A673 (cell line): ENCODE results near the gene FERMT3. TPM values are rescaled to one million over a fixed set of nuclear protein-coding genes. Genes with fewer than 3 reads are reported as not detected.
A peak's percentile ranks its signal among the peaks of the same experiment; 100 is the strongest.

Source experiments
- BruUV-seq: library from RNA; stranded (reverse); fragments of 400-500 nt; replicated peaks from 2 replicates; lab custom pipeline; 2021; lab: Mats Ljungman, UMichigan
- CTCF ChIA-PET: fragments of 300-600 bp; sonication (Branson Sonifier 250); formaldehyde crosslinking; loops from one replicate; lab custom pipeline; 2022; ENCODE audit warnings: antibody characterized with exemption; lab: Charles Lee
- POLR2A ChIA-PET: fragments of 300-600 bp; sonication (Branson Sonifier 250); formaldehyde crosslinking; loops from one replicate; lab custom pipeline; 2022; ENCODE audit warnings: antibody characterized with exemption; ENCODE audit not compliant: low non-redundant PET; lab: Charles Lee
- DNase-seq: peaks from one replicate; pipeline ENCODE4 v3.0.0-alpha.2; 2015; ENCODE audit warnings: low spot score
- H3K27ac ChIP-seq: fragments of 200-600 bp; sonication (generic); 2 replicates; pipeline ENCODE4 v1.5.1; 2016; ENCODE audit warnings: mixed run types, low read depth, mild to moderate bottlenecking, mixed read lengths, antibody characterized with exemption, low read length; ENCODE audit not compliant: poor library complexity, severe bottlenecking
- H3K27me3 ChIP-seq: fragments of 200-600 bp; sonication (generic); replicated peaks from 2 replicates; pipeline ENCODE4 v1.6.1; 2017; ENCODE audit warnings: mixed run types, low read depth, mild to moderate bottlenecking, mixed read lengths, antibody characterized with exemption, low read length; ENCODE audit not compliant: insufficient read depth, poor library complexity
- H3K36me3 ChIP-seq: fragments of 200-600 bp; sonication (generic); 2 replicates; pipeline ENCODE4 v1.6.1; 2016; ENCODE audit warnings: mixed run types, mild to moderate bottlenecking, mixed read lengths, antibody characterized with exemption, low read length; ENCODE audit not compliant: insufficient read depth, poor library complexity, severe bottlenecking
- H3K4me1 ChIP-seq: fragments of 200-600 bp; sonication (generic); 2 replicates; pipeline ENCODE4 v1.6.1; 2017; ENCODE audit warnings: mixed run types, mild to moderate bottlenecking, mixed read lengths, antibody characterized with exemption, low read length; ENCODE audit not compliant: insufficient read depth, poor library complexity, severe bottlenecking
- H3K4me3 ChIP-seq: fragments of 200-600 bp; sonication (generic); 2 replicates; pipeline ENCODE4 v1.5.1; 2016; ENCODE audit warnings: low read depth, mixed run types, mild to moderate bottlenecking, mixed read lengths, low read length; ENCODE audit not compliant: poor library complexity, severe bottlenecking
- H3K9me3 ChIP-seq: fragments of 200-600 bp; sonication (generic); 2 replicates; pipeline ENCODE4 v1.6.1; 2016; ENCODE audit warnings: mixed run types, low read depth, mild to moderate bottlenecking, mixed read lengths, antibody characterized with exemption, low read length; ENCODE audit not compliant: poor library complexity, severe bottlenecking
- EZH2 ChIP-seq: fragments of 200-600 bp; sonication (generic); IDR thresholded peaks from 2 replicates; pipeline ENCODE4 v1.6.1; 2017; ENCODE audit warnings: borderline replicate concordance, low read depth, mild to moderate bottlenecking, mixed read lengths, antibody characterized with exemption, low read length; ENCODE audit not compliant: poor library complexity, severe bottlenecking
- intact Hi-C: fragments of 100-400 bp; cut with micrococcal nuclease; formaldehyde crosslinking; loops from one replicate; pipeline ENCODE4 v1.10.0; 2022; ENCODE audit not compliant: unreplicated experiment
- total RNA-seq: library from RNA; stranded (reverse); gene quantifications from 2 replicates; pipeline ENCODE4 v1.2.3, GENCODE V29; 2021
- TF ChIP-seq, protein P1 (sequence below): fragments of 300-800, 200-600 bp; sonication (generic); conservative IDR thresholded peaks from 2 replicates; pipeline ENCODE4 v1.5.1; 2017; ENCODE audit warnings: low read depth, mild to moderate bottlenecking, antibody characterized with exemption, low read length, moderate library complexity, mixed read lengths

Gene FERMT3
- total RNA-seq, 1 experiment from 2014 or later: 99.3 TPM

DNA sequence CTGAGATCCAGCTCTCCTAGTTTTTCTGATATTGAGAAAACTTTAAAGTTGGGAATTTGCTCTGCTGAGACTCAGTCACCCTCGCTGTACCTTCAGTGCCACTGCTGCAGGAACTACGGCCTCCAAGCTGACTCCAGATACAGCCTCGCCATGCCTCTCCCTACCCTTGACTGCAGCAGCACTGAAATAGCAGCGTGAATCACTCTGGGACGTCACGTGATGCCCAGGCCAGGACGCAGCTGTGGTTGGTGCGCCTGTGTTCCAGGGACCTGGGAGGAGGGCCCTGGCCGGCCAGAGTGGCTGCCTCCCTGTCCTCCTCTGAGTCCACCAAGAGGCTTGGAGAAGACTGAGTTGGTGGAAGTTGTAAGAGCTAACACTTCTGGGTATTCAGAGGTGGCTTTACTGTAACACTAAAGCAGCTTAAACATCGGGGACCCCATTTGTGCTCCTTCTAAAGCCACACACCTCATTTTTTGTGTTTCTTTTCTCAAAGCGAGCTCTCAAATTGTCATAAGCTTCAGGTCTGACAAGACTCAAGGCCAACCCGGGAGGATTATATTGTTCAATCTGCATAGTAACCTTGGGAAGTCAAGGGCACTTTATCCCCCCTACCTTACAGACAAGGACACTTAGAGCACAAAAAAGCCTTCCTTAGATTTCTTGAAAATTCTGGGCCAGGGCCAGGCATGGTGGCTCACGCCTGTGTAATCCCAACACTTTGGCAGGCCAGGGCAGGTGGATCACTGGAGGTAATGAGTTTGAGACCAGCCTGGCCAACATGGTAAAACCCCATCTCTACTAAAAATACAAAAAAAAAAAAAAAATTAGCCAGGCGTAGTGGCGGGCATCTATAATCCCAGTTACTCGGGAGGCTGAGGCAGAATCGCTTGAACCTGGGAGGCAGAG is 24.8 kb upstream of the FERMT3 start:
- Histone ChIP-seq H3K36me3 (no peaks in the 10 kb centered on the region), H3K27me3 (no peaks in the 10 kb centered on the region), H3K4me1 (peaks cover 20% of the 10 kb centered on the region), H3K9me3 (no peaks in the 10 kb centered on the region), H3K4me3 (no peak overlapping the region), H3K27ac (peak overlapping the region; percentile 24)
- peak; percentile 83 for DNase-seq
- intact Hi-C loops: no loop called here
- ChIA-PET POLR2A (interaction anchor here (0.5 kb wide), 1 partner anchor 11 kb away, joined by 3 read pairs; no protein-coding TSS in a partner anchor), CTCF (interaction anchor here (1.2 kb wide), 1 partner anchor 70 kb away, joined by 3 read pairs; no protein-coding TSS in a partner anchor)
- TF ChIP-seq, protein P1, sequence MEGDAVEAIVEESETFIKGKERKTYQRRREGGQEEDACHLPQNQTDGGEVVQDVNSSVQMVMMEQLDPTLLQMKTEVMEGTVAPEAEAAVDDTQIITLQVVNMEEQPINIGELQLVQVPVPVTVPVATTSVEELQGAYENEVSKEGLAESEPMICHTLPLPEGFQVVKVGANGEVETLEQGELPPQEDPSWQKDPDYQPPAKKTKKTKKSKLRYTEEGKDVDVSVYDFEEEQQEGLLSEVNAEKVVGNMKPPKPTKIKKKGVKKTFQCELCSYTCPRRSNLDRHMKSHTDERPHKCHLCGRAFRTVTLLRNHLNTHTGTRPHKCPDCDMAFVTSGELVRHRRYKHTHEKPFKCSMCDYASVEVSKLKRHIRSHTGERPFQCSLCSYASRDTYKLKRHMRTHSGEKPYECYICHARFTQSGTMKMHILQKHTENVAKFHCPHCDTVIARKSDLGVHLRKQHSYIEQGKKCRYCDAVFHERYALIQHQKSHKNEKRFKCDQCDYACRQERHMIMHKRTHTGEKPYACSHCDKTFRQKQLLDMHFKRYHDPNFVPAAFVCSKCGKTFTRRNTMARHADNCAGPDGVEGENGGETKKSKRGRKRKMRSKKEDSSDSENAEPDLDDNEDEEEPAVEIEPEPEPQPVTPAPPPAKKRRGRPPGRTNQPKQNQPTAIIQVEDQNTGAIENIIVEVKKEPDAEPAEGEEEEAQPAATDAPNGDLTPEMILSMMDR: no peak
- no peak for TF ChIP-seq EZH2
- BruUV-seq: no TSS peak

DNA sequence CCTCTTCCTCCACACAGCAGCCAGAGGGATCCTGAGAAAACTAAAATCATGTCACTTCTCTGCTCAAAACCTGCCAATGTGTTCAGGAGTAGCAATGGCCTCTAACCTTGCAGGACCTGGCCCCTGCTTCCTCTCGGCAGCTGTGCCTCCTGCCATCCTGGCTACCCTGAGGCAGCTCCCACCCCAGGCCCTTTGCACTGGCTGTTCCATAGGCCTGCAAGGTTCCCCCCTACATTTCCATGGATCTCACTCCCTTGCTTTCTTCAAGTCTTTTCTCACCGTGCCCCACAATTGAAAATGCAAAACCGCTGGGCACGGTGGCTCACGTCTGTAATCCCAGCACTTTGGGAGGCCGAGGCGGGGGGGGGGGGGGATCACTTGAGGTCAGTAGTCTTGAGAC is 22.6 kb upstream of the FERMT3 start:
- ChIA-PET CTCF (interaction anchor here (0.6 kb wide), 1 partner anchor 27 kb away, joined by 3 read pairs; no protein-coding TSS in a partner anchor), POLR2A (interaction anchor here (0.6 kb wide), 1 partner anchor 989 kb away, joined by 4 read pairs; no protein-coding TSS in a partner anchor)
- intact Hi-C loops: no loop called here
- no TSS peak for BruUV-seq
- Histone ChIP-seq H3K27ac (peak overlapping the region; percentile 5), H3K27me3 (no peaks in the 10 kb centered on the region), H3K9me3 (no peaks in the 10 kb centered on the region), H3K36me3 (peaks cover 8% of the 10 kb centered on the region), H3K4me1 (peaks cover 26% of the 10 kb centered on the region), H3K4me3 (peak overlapping the region; percentile 72)
- TF ChIP-seq, protein P1: no peak
- no peak for TF ChIP-seq EZH2
- no peak for DNase-seq

DNA sequence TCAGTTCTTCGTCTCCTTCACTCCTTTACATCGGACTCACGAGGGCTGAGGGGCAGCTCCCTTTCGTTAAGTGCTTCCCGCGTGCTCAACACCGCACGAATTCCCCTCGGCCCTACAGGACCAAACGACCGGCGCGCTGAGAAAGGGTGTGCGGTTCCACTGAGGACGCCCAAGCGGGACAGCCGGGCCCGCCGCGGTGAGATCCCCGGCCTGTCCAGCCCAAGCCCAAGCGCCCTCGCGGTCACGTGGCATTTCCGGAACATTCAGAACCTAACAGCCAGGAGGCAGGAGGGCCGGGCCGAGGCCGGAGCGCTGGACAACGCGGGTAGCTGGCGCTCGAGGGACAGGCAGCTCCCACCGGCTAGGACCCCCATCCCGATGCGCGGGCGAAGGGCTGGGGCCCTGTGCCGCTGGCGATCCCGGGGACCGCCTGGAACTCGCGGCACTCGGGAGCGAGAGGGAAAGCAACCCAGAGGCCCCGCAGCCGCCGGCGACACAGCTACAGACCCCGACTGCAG is 21.3 kb upstream of the FERMT3 start:
- peak; percentile 69 for DNase-seq
- no peaks in the 10 kb centered on the region for H3K27me3 ChIP-seq
- H3K4me3 ChIP-seq: peak overlapping the region; percentile 72
- peak overlapping the region; percentile 87 for H3K27ac ChIP-seq
- H3K36me3 ChIP-seq: peaks cover 15% of the 10 kb centered on the region
- POLR2A ChIA-PET: interaction anchor here (0.6 to 1.5 kb wide), 9 partner anchors 16 to 1323 kb away, joined by 3 to 6 read pairs (median 3); partner anchors contain the start of genes FERMT3 and PRDX5
- no peaks in the 10 kb centered on the region for H3K9me3 ChIP-seq
- H3K4me1 ChIP-seq: peaks cover 26% of the 10 kb centered on the region
- CTCF ChIA-PET: interaction anchor here (0.6 to 1.3 kb wide), 5 partner anchors 19 to 185 kb away, joined by 3 to 12 read pairs (median 3); partner anchors contain the start of gene PRDX5
- BruUV-seq: TSS peak; percentile 70
- intact Hi-C loops: loop anchor here (5.0 kb wide), 1 partner anchor 117 kb away; the partner anchor contains the start of gene CATSPERZ
- TF ChIP-seq, protein P1: no peak
- no peak for TF ChIP-seq EZH2
